ENCODE results near the gene DUOX2.

GRCh38 chr15:45156744-45157455 lies 42.9 kb upstream of the DUOX2 start:
- TF ChIP-seq CTCF (IDR thresholded peaks at IDR 0.05; ENCODE audit: low read length) (no peak), EZH2 (IDR thresholded peaks at IDR 0.05; ENCODE audit: borderline replicate concordance, low read length) (no peak)

Data from OCI-LY1 (cell line).